Suprapubic skin (tissue), 4 donors: ENCODE data around the gene PSTPIP2. TPM values are rescaled to one million over a fixed set of nuclear protein-coding genes. Genes with fewer than 3 reads are reported as not detected.
"Not testable (repeated sequence)": the region's sequence is repeated elsewhere in the genome, so short reads cannot be mapped to it uniquely, and the experiment has no call there.

Source experiments
- DNase-seq, 2 donors: peaks; one replicate each; pipeline ENCODE4 v3.0.0-alpha.2; 2019; ENCODE audit warnings: low spot score in 2 of 2
- H3K27ac ChIP-seq: fragments of 200-600 bp; sonication (generic); one replicate; pipeline ENCODE4 v1.5.1; 2019
- H3K27me3 ChIP-seq: fragments of 200-600 bp; sonication (generic); one replicate; pipeline ENCODE4 v1.5.1; 2019
- H3K36me3 ChIP-seq: fragments of 200-600 bp; sonication (generic); one replicate; pipeline ENCODE4 v1.5.1; 2019
- H3K4me1 ChIP-seq: fragments of 200-600 bp; sonication (generic); one replicate; pipeline ENCODE4 v1.5.1; 2019
- H3K4me3 ChIP-seq: fragments of 200-600 bp; sonication (generic); one replicate; pipeline ENCODE4 v1.5.1; 2019; ENCODE audit warnings: mild to moderate bottlenecking
- H3K9me3 ChIP-seq: fragments of 200-600 bp; sonication (generic); one replicate; pipeline ENCODE4 v1.5.1; 2019
- CTCF ChIP-seq, 2 donors: fragments of 200-600 bp in 1 of 2; fragments of 450-650 bp in 1 of 2; sonication (generic) in 1 of 2; IDR thresholded peaks; one replicate each; pipeline ENCODE4 v1.5.1; 2016 to 2019; ENCODE audit warnings: antibody characterized with exemption in 2 of 2, mild to moderate bottlenecking in 1 of 2, moderate library complexity in 1 of 2
- EP300 ChIP-seq: sonication (generic); formaldehyde crosslinking; IDR thresholded peaks from one replicate; pipeline ENCODE4 v1.6.1; 2017; ENCODE audit warnings: antibody characterized with exemption
- POLR2A ChIP-seq, 2 donors: fragments of 450-650 bp; IDR thresholded peaks; one replicate each; pipeline ENCODE4 v1.6.1; 2017; ENCODE audit warnings: antibody characterized with exemption in 2 of 2, mild to moderate bottlenecking in 2 of 2, moderate library complexity in 2 of 2
- POLR2AphosphoS5 ChIP-seq, 3 donors: sonication (generic); formaldehyde crosslinking; IDR thresholded peaks; one replicate each; pipeline ENCODE4 v1.6.1; 2017; ENCODE audit warnings: antibody characterized with exemption in 3 of 3
- WGBS: methylation state at CpG from one replicate; pipeline ENCODE4 v1.1.5; 2018; 5-methylcytosine and 5-hydroxymethylcytosine counted together
- total RNA-seq, 4 donors: library from RNA; depleted of rRNA; stranded (reverse); fragments of >200 nt; gene quantifications; one replicate each; pipeline ENCODE4 v1.1.0, GENCODE V29; 2016

Gene PSTPIP2
- total RNA-seq, 4 donors from 2014 or later: 7.5 to 33.6 (median 16.0) TPM

GRCh38 chr18:46098616-46098933, 26.5 kb upstream of the PSTPIP2 start:
- Histone ChIP-seq H3K36me3 (peaks cover 11% of the 10 kb centered on the region), H3K4me1 (peaks cover 34% of the 10 kb centered on the region), H3K27me3 (no peaks in the 10 kb centered on the region), H3K4me3 (peak overlapping the region; percentile 99), H3K27ac (peak overlapping the region; percentile 94), H3K9me3 (no peaks in the 10 kb centered on the region)
- TF ChIP-seq CTCF (IDR thresholded peaks at IDR 0.05) (no peak), EP300 (no peak), POLR2A (IDR thresholded peaks at IDR 0.05) (no peak)
- no peak for DNase-seq
- WGBS: 27% methylated on average over 12 of the region's 16 CpGs

GRCh38 chr18:46097801-46098615, 25.9 kb upstream of the PSTPIP2 start, which contains the start of gene ATP5F1A:
TSS of gene ATP5F1A (minus strand) at chr18:46098296. CDS start at chr18:46098231, 65 bp downstream.
- Histone ChIP-seq H3K9me3 (no peaks in the 10 kb centered on the region), H3K27ac (peak within 1 kb of the TSS; percentile 94), H3K4me3 (peak within 1 kb of the TSS; percentile 99), H3K4me1 (peaks cover 36% of the 10 kb centered on the region), H3K36me3 (peaks cover 16% of the 10 kb centered on the region), H3K27me3 (no peaks in the 10 kb centered on the region)
- under 1% methylated on average over 26 of the region's 53 CpGs for WGBS
- DNase-seq: peak; percentile 91 to 96
- no peak for TF ChIP-seq EP300
- peak in 2 of 3 donors; percentile 76 to 79 for TF ChIP-seq POLR2AphosphoS5 (IDR thresholded peaks at IDR 0.05)
- no peak for TF ChIP-seq CTCF (IDR thresholded peaks at IDR 0.05)
- TF ChIP-seq POLR2A (IDR thresholded peaks at IDR 0.05): peak; percentile 37 to 70

- Histone ChIP-seq H3K4me3 (peak overlapping the region; percentile 99), H3K27me3 (no peaks in the 10 kb centered on the region), H3K27ac (peak overlapping the region; percentile 94), H3K36me3 (peaks cover 22% of the 10 kb centered on the region), H3K9me3 (no peaks in the 10 kb centered on the region), H3K4me1 (peaks cover 38% of the 10 kb centered on the region)
- no peak for DNase-seq
- no peak for TF ChIP-seq POLR2AphosphoS5 (IDR thresholded peaks at IDR 0.05)
- no peak for TF ChIP-seq CTCF (IDR thresholded peaks at IDR 0.05)
- no peak for TF ChIP-seq EP300
- no peak for TF ChIP-seq POLR2A (IDR thresholded peaks at IDR 0.05)
- under 1% methylated on average over 8 of the region's 8 CpGs for WGBS
These were observed 25.4 kb upstream of the PSTPIP2 start for GRCh38 chr18:46097431-46097800.

GRCh38 chr18:46096651-46097300, 24.7 kb upstream of the PSTPIP2 start:
- Histone ChIP-seq H3K4me3 (peak overlapping the region; percentile 99), H3K4me1 (peaks cover 38% of the 10 kb centered on the region), H3K36me3 (peaks cover 29% of the 10 kb centered on the region), H3K27me3 (no peaks in the 10 kb centered on the region), H3K9me3 (no peaks in the 10 kb centered on the region), H3K27ac (peak overlapping the region; percentile 94)
- TF ChIP-seq CTCF (IDR thresholded peaks at IDR 0.05) (no peak), POLR2A (IDR thresholded peaks at IDR 0.05) (no peak), EP300 (no peak), POLR2AphosphoS5 (IDR thresholded peaks at IDR 0.05) (no peak)
- DNase-seq: no peak
- 50% methylated on average over 22 of the region's 22 CpGs for WGBS

- peaks cover 38% of the 10 kb centered on the region for H3K4me1 ChIP-seq
- H3K36me3 ChIP-seq: peaks cover 35% of the 10 kb centered on the region
- H3K27me3 ChIP-seq: no peaks in the 10 kb centered on the region
- no peak for DNase-seq
- H3K9me3 ChIP-seq: no peaks in the 10 kb centered on the region
- TF ChIP-seq CTCF (IDR thresholded peaks at IDR 0.05) (no peak), POLR2A (IDR thresholded peaks at IDR 0.05) (no peak), POLR2AphosphoS5 (IDR thresholded peaks at IDR 0.05) (no peak), EP300 (no peak)
- 97% methylated on average over 10 of the region's 10 CpGs for WGBS
- H3K4me3 ChIP-seq: no peak overlapping the region
- H3K27ac ChIP-seq: no peak overlapping the region
These were observed 23.5 kb upstream of the PSTPIP2 start for GRCh38 chr18:46095532-46095931.

GRCh38 chr18:46088501-46088900, 16.4 kb upstream of the PSTPIP2 start:
- H3K4me3 ChIP-seq, H3K27me3 ChIP-seq, H3K9me3 ChIP-seq, H3K4me1 ChIP-seq, DNase-seq, H3K27ac ChIP-seq: not testable (repeated sequence)
- WGBS: 85% methylated on average over 8 of the region's 8 CpGs
- H3K36me3 ChIP-seq: peaks cover 94% of the 10 kb centered on the region
